Measurements from ENCODE around the gene ZFYVE19.

GRCh38 chr15:40764629-40765103, 42.2 kb upstream of the ZFYVE19 start:
- TF ChIP-seq CTCF (IDR thresholded peaks at IDR 0.05) = no peak
- TF ChIP-seq, protein P1, sequence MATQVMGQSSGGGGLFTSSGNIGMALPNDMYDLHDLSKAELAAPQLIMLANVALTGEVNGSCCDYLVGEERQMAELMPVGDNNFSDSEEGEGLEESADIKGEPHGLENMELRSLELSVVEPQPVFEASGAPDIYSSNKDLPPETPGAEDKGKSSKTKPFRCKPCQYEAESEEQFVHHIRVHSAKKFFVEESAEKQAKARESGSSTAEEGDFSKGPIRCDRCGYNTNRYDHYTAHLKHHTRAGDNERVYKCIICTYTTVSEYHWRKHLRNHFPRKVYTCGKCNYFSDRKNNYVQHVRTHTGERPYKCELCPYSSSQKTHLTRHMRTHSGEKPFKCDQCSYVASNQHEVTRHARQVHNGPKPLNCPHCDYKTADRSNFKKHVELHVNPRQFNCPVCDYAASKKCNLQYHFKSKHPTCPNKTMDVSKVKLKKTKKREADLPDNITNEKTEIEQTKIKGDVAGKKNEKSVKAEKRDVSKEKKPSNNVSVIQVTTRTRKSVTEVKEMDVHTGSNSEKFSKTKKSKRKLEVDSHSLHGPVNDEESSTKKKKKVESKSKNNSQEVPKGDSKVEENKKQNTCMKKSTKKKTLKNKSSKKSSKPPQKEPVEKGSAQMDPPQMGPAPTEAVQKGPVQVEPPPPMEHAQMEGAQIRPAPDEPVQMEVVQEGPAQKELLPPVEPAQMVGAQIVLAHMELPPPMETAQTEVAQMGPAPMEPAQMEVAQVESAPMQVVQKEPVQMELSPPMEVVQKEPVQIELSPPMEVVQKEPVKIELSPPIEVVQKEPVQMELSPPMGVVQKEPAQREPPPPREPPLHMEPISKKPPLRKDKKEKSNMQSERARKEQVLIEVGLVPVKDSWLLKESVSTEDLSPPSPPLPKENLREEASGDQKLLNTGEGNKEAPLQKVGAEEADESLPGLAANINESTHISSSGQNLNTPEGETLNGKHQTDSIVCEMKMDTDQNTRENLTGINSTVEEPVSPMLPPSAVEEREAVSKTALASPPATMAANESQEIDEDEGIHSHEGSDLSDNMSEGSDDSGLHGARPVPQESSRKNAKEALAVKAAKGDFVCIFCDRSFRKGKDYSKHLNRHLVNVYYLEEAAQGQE (IDR thresholded peaks at IDR 0.05; ENCODE audit: insufficient read depth in 1 of 2, low read depth in 2 of 2, low read length in 1 of 2) = no peak

Measured in Panc1 (cell line).